SK-N-MC (cell line): ENCODE results near the gene SLC9A1.

Experiments used
- EZH2 ChIP-seq: fragments of 200-600 bp; sonication (generic); IDR thresholded peaks from one replicate; pipeline ENCODE4 v1.6.1; 2017; ENCODE audit warnings: antibody characterized with exemption
- FOXP2 ChIP-seq: optimal IDR thresholded peaks from 2 replicates; pipeline ENCODE3; 2011; ENCODE audit warnings: mild to moderate bottlenecking, moderate library complexity; ENCODE audit not compliant: insufficient read depth; ENCODE audit errors: extremely low read length, control extremely low read depth
- POLR2AphosphoS5 ChIP-seq: IDR thresholded peaks from 2 replicates; pipeline ENCODE4 v1.6.1; 2012; ENCODE audit warnings: mild to moderate bottlenecking, low read depth, low read length, borderline replicate concordance

- TF ChIP-seq EZH2 (no peak), FOXP2 (no peak), POLR2AphosphoS5 (no peak)
Measured at GRCh38 chr1:27154469-27154990, 395 bp downstream of the SLC9A1 start.
